GM06990 (cell line): ENCODE results near the gene ZBTB20.

Experiments used
- DNase-seq: peaks from one replicate; pipeline ENCODE4 v3.0.0-alpha.2; 2011; ENCODE audit not compliant: insufficient read length; ENCODE audit errors: extremely low read depth
- H3K27me3 ChIP-seq: replicated peaks from 2 replicates; pipeline ENCODE4 v1.6.0; 2011; ENCODE audit warnings: low read length; ENCODE audit not compliant: control insufficient read depth, insufficient read depth
- H3K36me3 ChIP-seq: 2 replicates; pipeline ENCODE4 v1.5.1; 2011; ENCODE audit warnings: low read length; ENCODE audit not compliant: control insufficient read depth, insufficient read depth
- H3K4me3 ChIP-seq: replicated peaks from 2 replicates; pipeline ENCODE4 v1.5.1; 2011; ENCODE audit warnings: low read depth, mild to moderate bottlenecking, control low read depth, low read length
- TF ChIP-seq, protein P1 (sequence below): IDR thresholded peaks from 2 replicates; pipeline ENCODE4 v1.5.1; 2011; ENCODE audit warnings: low read length, control low read depth, mild to moderate bottlenecking, inconsistent platforms; ENCODE audit not compliant: insufficient read depth, poor library complexity, severe bottlenecking

The ZBTB20 gene

DNA sequence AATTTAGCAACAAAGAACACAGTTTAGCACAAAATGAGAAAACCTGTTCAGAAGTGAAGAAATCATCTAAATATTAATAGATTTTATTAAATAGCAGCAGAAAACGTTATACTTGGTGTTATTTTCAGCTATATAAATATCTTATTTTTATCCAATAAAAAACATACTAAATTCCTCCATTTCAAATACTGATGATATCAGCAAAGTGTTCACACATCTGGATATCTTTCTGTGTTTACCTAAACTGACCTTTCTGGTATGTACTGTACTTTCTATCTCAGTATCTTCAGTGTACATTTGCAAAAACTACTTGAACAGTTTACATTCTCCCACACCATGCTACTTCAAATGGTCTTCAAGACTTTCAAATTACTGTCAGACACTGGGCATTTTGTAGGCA is 179.9 kb downstream of the ZBTB20 start:
- Histone ChIP-seq H3K4me3 (no peak overlapping the region), H3K36me3 (no peaks in the 10 kb centered on the region), H3K27me3 (no peaks in the 10 kb centered on the region)
- TF ChIP-seq, protein P1, sequence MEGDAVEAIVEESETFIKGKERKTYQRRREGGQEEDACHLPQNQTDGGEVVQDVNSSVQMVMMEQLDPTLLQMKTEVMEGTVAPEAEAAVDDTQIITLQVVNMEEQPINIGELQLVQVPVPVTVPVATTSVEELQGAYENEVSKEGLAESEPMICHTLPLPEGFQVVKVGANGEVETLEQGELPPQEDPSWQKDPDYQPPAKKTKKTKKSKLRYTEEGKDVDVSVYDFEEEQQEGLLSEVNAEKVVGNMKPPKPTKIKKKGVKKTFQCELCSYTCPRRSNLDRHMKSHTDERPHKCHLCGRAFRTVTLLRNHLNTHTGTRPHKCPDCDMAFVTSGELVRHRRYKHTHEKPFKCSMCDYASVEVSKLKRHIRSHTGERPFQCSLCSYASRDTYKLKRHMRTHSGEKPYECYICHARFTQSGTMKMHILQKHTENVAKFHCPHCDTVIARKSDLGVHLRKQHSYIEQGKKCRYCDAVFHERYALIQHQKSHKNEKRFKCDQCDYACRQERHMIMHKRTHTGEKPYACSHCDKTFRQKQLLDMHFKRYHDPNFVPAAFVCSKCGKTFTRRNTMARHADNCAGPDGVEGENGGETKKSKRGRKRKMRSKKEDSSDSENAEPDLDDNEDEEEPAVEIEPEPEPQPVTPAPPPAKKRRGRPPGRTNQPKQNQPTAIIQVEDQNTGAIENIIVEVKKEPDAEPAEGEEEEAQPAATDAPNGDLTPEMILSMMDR: no peak
- no peak for DNase-seq

DNA sequence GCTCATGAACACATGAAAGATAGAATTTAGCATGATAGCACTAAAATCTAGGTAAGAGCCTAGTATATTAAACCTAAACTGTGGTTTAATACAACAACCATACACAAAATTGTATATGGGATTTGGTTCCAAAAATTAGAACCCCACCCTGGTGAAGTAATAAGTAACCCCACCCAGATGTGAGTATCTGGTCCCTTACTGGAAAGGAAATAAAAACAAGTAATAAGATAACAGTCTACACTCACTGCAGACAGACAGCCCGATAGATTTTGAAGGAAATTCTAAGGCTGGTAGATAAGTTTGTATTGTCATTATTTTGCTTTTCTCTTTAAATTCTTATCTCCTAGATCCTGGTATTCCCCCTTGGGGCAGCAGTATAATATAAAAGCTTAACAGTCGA is 184.9 kb downstream of the ZBTB20 start:
- Histone ChIP-seq H3K27me3 (no peaks in the 10 kb centered on the region), H3K4me3 (no peak overlapping the region), H3K36me3 (no peaks in the 10 kb centered on the region)
- TF ChIP-seq, protein P1: no peak
- no peak for DNase-seq

DNA sequence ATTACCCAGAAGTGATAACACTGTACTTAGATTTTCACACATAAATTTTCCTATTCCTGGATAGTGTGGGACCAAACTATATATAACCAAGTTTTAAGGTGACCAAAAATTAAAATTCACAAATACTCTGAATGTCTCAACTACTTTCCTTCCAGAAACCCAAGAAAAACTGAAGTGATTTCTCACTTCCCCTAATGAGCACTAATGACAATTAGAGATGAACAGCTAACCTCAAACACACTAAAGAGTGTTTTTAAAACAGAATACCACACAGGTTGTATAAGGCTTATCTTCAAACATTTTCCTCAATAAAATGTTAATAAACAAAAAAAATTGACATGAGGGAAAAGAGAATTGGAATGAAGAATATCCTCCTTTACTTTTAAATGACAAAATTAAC is 188.2 kb downstream of the ZBTB20 start:
- TF ChIP-seq, protein P1: no peak
- Histone ChIP-seq H3K4me3 (no peak overlapping the region), H3K27me3 (no peaks in the 10 kb centered on the region), H3K36me3 (no peaks in the 10 kb centered on the region)
- DNase-seq: no peak

DNA sequence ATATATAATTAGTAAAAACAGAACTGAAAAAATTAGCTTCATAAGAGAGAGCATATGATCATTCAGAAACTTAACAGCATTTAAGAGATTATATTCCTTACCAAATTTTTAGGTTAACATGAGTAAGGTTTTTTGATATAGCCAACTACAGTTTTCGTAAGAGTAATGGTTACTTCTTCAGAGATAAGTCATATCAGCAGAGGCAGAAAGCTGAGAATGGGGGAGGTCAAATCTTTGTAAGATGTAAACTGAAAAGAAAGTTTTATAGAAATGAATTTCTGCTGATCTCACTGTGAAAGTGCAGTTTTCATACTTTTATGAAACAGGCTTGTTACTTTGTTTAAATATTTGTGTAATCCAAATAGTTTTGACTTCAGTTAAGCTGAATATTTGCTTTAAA is 193.3 kb downstream of the ZBTB20 start:
- no peaks in the 10 kb centered on the region for H3K27me3 ChIP-seq
- H3K36me3 ChIP-seq: no peaks in the 10 kb centered on the region
- no peak overlapping the region for H3K4me3 ChIP-seq
- TF ChIP-seq, protein P1: no peak
- DNase-seq: no peak

DNA sequence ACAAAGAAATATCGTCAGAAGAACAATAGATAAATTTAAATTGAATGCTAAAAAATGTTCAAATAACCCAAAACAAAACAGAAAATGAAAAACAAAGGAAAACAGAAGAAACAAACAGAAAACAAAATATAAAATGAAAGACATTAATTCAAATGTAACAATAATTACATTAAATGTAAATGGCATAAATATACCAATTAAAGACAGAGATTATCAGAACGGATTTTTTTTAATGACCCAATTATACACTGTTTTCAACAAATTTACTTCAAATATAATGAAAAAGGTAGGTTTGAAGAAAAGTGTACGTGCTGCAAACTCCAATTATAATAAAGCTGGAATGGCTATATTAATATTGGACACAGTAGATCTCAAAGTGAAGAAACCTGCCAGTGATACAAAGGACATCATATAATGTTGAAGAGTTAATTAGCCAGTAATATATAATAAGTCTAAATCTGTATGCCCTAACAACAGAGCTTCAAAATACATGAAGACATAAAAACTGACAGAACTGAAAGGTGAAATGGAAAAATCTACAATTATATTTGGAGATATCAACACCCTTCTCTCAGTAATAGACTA is 193.8 kb downstream of the ZBTB20 start:
- H3K4me3 ChIP-seq: no peak overlapping the region
- no peaks in the 10 kb centered on the region for H3K27me3 ChIP-seq
- DNase-seq: no peak
- H3K36me3 ChIP-seq: no peaks in the 10 kb centered on the region
- TF ChIP-seq, protein P1: no peak

DNA sequence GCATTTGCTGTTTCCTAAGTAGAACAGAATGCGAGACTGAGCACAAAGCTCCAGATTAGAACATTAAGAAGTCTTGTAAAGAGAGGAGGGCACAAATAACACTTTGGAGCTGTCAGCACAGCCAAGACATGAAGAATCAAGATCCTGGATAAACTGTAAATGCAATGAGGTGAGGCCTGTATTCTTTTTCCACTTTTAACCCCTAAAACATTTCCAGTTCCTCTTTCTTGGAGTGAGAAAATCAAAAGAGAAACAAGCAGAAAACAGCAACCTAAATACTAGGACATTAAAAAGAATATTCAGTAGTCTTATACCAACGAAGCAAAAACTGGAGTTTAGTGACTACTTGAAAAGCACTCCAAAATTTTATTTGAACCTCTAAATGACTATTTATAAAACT is 204.3 kb downstream of the ZBTB20 start:
- no peaks in the 10 kb centered on the region for H3K36me3 ChIP-seq
- no peaks in the 10 kb centered on the region for H3K27me3 ChIP-seq
- TF ChIP-seq, protein P1: no peak
- no peak overlapping the region for H3K4me3 ChIP-seq
- no peak for DNase-seq
